ENCODE data around the gene ING3.

The ING3 gene

DNA sequence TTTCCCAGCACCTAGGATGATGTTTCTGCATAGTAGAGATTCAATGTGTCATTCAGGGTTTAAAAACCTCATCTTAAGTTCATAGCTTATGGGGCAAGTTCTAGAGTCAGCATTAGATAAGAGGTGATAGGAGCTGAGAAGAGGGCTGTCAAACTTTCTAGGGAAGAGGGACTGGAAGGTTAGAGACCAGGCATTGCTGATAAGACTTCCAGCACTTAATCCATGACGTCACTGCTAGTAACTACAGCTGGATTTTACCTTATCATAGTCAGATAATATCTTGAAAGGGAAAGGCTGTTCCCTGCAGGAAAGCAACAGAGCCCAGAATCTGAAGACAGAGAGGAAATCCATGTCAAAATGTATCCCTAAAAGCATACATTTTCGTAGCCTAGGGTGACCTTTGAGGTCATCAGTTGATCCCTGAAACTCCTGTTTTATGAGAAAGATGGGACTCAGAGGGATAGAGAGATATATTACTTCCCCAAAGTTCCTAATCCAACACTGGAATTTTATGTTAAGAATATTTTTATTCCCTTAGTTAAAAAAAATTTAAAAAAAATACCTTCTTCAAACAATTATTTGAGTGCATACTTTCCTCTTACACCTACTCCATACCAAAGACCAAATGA, 34.7 kb downstream of the ING3 start:
- no peak for DNase-seq (ENCODE audit: low read depth, low spot score)
- TF ChIP-seq, protein P1, sequence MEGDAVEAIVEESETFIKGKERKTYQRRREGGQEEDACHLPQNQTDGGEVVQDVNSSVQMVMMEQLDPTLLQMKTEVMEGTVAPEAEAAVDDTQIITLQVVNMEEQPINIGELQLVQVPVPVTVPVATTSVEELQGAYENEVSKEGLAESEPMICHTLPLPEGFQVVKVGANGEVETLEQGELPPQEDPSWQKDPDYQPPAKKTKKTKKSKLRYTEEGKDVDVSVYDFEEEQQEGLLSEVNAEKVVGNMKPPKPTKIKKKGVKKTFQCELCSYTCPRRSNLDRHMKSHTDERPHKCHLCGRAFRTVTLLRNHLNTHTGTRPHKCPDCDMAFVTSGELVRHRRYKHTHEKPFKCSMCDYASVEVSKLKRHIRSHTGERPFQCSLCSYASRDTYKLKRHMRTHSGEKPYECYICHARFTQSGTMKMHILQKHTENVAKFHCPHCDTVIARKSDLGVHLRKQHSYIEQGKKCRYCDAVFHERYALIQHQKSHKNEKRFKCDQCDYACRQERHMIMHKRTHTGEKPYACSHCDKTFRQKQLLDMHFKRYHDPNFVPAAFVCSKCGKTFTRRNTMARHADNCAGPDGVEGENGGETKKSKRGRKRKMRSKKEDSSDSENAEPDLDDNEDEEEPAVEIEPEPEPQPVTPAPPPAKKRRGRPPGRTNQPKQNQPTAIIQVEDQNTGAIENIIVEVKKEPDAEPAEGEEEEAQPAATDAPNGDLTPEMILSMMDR (IDR thresholded peaks at IDR 0.05; ENCODE audit: insufficient read depth, low read length, missing control alignments), result no peak
- no peak overlapping the region for H3K4me3 ChIP-seq (ENCODE audit: low read depth, low read length)
- CTCF ChIA-PET, result interaction anchor here (0.8 to 9.1 kb wide), 10 partner anchors 11 to 179 kb away, joined by 3 to 219 read pairs (median 22); no protein-coding TSS in a partner anchor
- POLR2A ChIA-PET, result no interaction called here

DNA sequence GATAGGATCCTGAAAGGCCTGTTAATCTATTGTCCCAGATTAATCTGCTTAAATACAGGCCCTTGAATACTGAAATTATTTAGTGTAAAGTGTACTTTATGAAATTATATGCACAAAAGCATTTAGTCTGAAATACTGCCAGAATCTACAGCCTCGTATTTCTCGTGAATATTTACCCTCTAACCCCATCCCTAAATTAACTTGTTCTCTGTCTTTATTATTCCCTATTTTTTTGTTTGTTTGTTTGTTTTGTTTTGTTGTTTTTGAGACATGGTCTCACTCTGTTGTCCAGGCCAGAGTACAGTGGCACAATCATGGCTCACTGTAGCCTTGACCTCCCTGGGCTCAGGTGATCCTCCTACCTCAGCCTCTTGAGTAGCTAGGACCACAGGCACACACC, 35.3 kb downstream of the ING3 start:
- TF ChIP-seq, protein P1 (IDR thresholded peaks at IDR 0.05; ENCODE audit: insufficient read depth, low read length, missing control alignments), result no peak
- POLR2A ChIA-PET, result no interaction called here

DNA sequence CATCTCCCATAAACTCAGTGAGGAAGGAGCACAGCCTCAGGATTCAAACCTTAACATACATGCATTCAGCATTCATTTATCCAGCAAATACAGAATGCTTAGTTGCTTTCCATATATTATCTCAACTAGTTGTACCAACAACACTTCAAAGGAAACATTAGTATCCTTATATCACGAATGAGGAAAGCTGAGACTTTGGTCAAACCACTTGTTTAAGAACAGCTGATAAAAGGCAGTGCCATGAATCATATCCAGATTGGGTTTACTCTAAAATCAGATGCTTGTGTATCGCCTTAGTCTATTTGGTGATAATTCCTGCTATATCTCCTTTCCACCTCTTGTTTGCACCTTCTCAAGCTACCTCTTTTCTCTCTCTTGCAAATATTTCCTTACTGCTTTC, 36.1 kb downstream of the ING3 start:
- H3K4me3 ChIP-seq (ENCODE audit: low read depth, low read length), result no peak overlapping the region
- CTCF ChIA-PET, result interaction anchor here (0.8 to 9.1 kb wide), 34 partner anchors 8 to 560 kb away, joined by 3 to 219 read pairs (median 6); partner anchors contain the start of gene ING3
- POLR2A ChIA-PET, result no interaction called here
- TF ChIP-seq, protein P1 (IDR thresholded peaks at IDR 0.05; ENCODE audit: insufficient read depth, low read length, missing control alignments), result no peak
- no peak for DNase-seq (ENCODE audit: low read depth, low spot score)

More for the DNA sequence above, 35.3 kb downstream of the ING3 start:
- DNase-seq (ENCODE audit: low read depth, low spot score), result no peak
- CTCF ChIA-PET, result interaction anchor here (0.8 to 9.1 kb wide), 19 partner anchors 7 to 180 kb away, joined by 3 to 219 read pairs (median 10); no protein-coding TSS in a partner anchor
- H3K4me3 ChIP-seq (ENCODE audit: low read depth, low read length), result no peak overlapping the region

- no peak for DNase-seq (ENCODE audit: low read depth, low spot score)
- TF ChIP-seq, protein P1 (IDR thresholded peaks at IDR 0.05; ENCODE audit: insufficient read depth, low read length, missing control alignments), result no peak
- ChIA-PET CTCF (interaction anchor here (0.5 to 9.1 kb wide), 34 partner anchors 8 to 999 kb away, joined by 3 to 219 read pairs (median 6); partner anchors contain the start of gene ING3), POLR2A (interaction anchor here (4.4 kb wide), 1 partner anchor 96 kb away, joined by 41 read pairs; no protein-coding TSS in a partner anchor)
- H3K4me3 ChIP-seq (ENCODE audit: low read depth, low read length), result no peak overlapping the region
These were observed 36.7 kb downstream of the ING3 start for GRCh38 chr7:120987280-120987679.

- CTCF ChIA-PET, result interaction anchor here (0.5 to 9.1 kb wide), 34 partner anchors 9 to 559 kb away, joined by 3 to 219 read pairs (median 6); partner anchors contain the start of gene ING3
- POLR2A ChIA-PET, result interaction anchor here (1.4 to 4.4 kb wide), 2 partner anchors 89 to 95 kb away, joined by 3 to 41 read pairs; no protein-coding TSS in a partner anchor
- DNase-seq (ENCODE audit: low read depth, low spot score), result peak; percentile 77
- TF ChIP-seq, protein P1 (IDR thresholded peaks at IDR 0.05; ENCODE audit: insufficient read depth, low read length, missing control alignments), result peak; percentile 88
- peak overlapping the region; percentile 63 for H3K4me3 ChIP-seq (ENCODE audit: low read depth, low read length)
These were observed 37.4 kb downstream of the ING3 start for GRCh38 chr7:120987683-120988590.
